ENCODE data around the gene MLLT10. TPM values are rescaled to one million over a fixed set of nuclear protein-coding genes. Genes with fewer than 3 reads are reported as not detected.
A peak's percentile ranks its signal among the peaks of the same experiment; 100 is the strongest.

The MLLT10 gene
- polyA plus RNA-seq, 3 donors from 2014 or later, result 0.81 to 5.1 (median 4.8) TPM

GRCh38 chr10:21496343-21497176 lies 37.5 kb upstream of the MLLT10 start:
- H3K9me3 Mint-ChIP-seq, result peaks cover 0 to 5% (median 0%) of the 10 kb centered on the region in 6 donors
- H3K4me3 Mint-ChIP-seq, result peak overlapping the region; percentile 68 to 90 (median 88)
- H3K27ac Mint-ChIP-seq, result no peak overlapping the region
- H3K27me3 Mint-ChIP-seq (ENCODE audit: low read depth in 3 of 3), result peaks cover 26 to 46% (median 33%) of the 10 kb centered on the region in 3 donors
- peak; percentile 34 to 49 (median 36) for DNase-seq
- H3K4me1 Mint-ChIP-seq, result peaks cover 15 to 31% of the 10 kb centered on the region in 2 donors
- no peaks in the 10 kb centered on the region for H3K36me3 Mint-ChIP-seq

- Mint-ChIP-seq H3K9me3 (peaks cover 0 to 5% (median 0%) of the 10 kb centered on the region in 6 donors), H3K27ac (no peak overlapping the region), H3K4me1 (peaks cover 15 to 31% of the 10 kb centered on the region in 2 donors), H3K4me3 (peak overlapping the region; percentile 42 to 87 (median 77)), H3K27me3 (ENCODE audit: low read depth in 3 of 3) (peaks cover 27 to 47% (median 35%) of the 10 kb centered on the region in 3 donors), H3K36me3 (no peaks in the 10 kb centered on the region)
- peak in 1 of 3 donors; percentile 6 for DNase-seq
Measured at GRCh38 chr10:21497177-21497807, 36.7 kb upstream of the MLLT10 start.

- DNase-seq, result no peak
- Mint-ChIP-seq H3K27ac (no peak overlapping the region), H3K4me3 (peak overlapping the region in 4 of 5 donors; percentile 42 to 87 (median 80)), H3K4me1 (peaks cover 15 to 31% of the 10 kb centered on the region in 2 donors), H3K27me3 (ENCODE audit: low read depth in 3 of 3) (peaks cover 27 to 42% (median 35%) of the 10 kb centered on the region in 3 donors), H3K9me3 (peaks cover 0 to 5% (median 0%) of the 10 kb centered on the region in 6 donors), H3K36me3 (no peaks in the 10 kb centered on the region)
Measured at GRCh38 chr10:21498377-21498776, 35.7 kb upstream of the MLLT10 start.

GRCh38 chr10:21498986-21499385 lies 35.0 kb upstream of the MLLT10 start:
- Mint-ChIP-seq H3K36me3 (no peaks in the 10 kb centered on the region), H3K4me3 (no peak overlapping the region), H3K9me3 (peaks cover 0 to 2% (median 0%) of the 10 kb centered on the region in 6 donors), H3K4me1 (peaks cover 15 to 27% of the 10 kb centered on the region in 2 donors), H3K27me3 (ENCODE audit: low read depth in 3 of 3) (peaks cover 24 to 37% (median 32%) of the 10 kb centered on the region in 3 donors), H3K27ac (no peak overlapping the region)
- DNase-seq, result no peak

- Mint-ChIP-seq H3K4me3 (no peak overlapping the region), H3K36me3 (no peaks in the 10 kb centered on the region), H3K9me3 (peaks cover 0 to 2% (median 0%) of the 10 kb centered on the region in 6 donors), H3K4me1 (peaks cover 10 to 21% of the 10 kb centered on the region in 2 donors), H3K27ac (no peak overlapping the region), H3K27me3 (ENCODE audit: low read depth in 3 of 3) (peaks cover 25 to 37% (median 37%) of the 10 kb centered on the region in 3 donors)
- no peak for DNase-seq
Measured at GRCh38 chr10:21499701-21500577, 34.1 kb upstream of the MLLT10 start.

GRCh38 chr10:21500578-21500910 lies 33.5 kb upstream of the MLLT10 start:
- peaks cover 5 to 15% of the 10 kb centered on the region in 2 donors for H3K4me1 Mint-ChIP-seq
- H3K27me3 Mint-ChIP-seq (ENCODE audit: low read depth in 3 of 3), result peaks cover 22 to 34% (median 32%) of the 10 kb centered on the region in 3 donors
- no peak overlapping the region for H3K4me3 Mint-ChIP-seq
- no peak overlapping the region for H3K27ac Mint-ChIP-seq
- H3K9me3 Mint-ChIP-seq, result no peaks in the 10 kb centered on the region
- DNase-seq, result no peak
- H3K36me3 Mint-ChIP-seq, result no peaks in the 10 kb centered on the region

- DNase-seq, result no peak
- no peak overlapping the region for H3K4me3 Mint-ChIP-seq
- no peaks in the 10 kb centered on the region for H3K36me3 Mint-ChIP-seq
- H3K27ac Mint-ChIP-seq, result no peak overlapping the region
- H3K27me3 Mint-ChIP-seq (ENCODE audit: low read depth in 3 of 3), result peaks cover 21 to 33% (median 32%) of the 10 kb centered on the region in 3 donors
- H3K4me1 Mint-ChIP-seq, result peaks cover 4 to 13% of the 10 kb centered on the region in 2 donors
- H3K9me3 Mint-ChIP-seq, result no peaks in the 10 kb centered on the region
Measured at GRCh38 chr10:21501091-21501490, 32.9 kb upstream of the MLLT10 start.

GRCh38 chr10:21501731-21502347 lies 32.2 kb upstream of the MLLT10 start:
- Mint-ChIP-seq H3K4me3 (no peak overlapping the region), H3K27me3 (ENCODE audit: low read depth in 3 of 3) (peaks cover 23 to 32% (median 30%) of the 10 kb centered on the region in 3 donors), H3K27ac (no peak overlapping the region), H3K9me3 (no peaks in the 10 kb centered on the region), H3K4me1 (peaks cover 3 to 13% of the 10 kb centered on the region in 2 donors), H3K36me3 (no peaks in the 10 kb centered on the region)
- DNase-seq, result no peak

- H3K9me3 Mint-ChIP-seq, result no peaks in the 10 kb centered on the region
- peaks cover 22 to 33% (median 29%) of the 10 kb centered on the region in 3 donors for H3K27me3 Mint-ChIP-seq (ENCODE audit: low read depth in 3 of 3)
- no peak for DNase-seq
- peaks cover 2 to 10% of the 10 kb centered on the region in 2 donors for H3K4me1 Mint-ChIP-seq
- H3K36me3 Mint-ChIP-seq, result no peaks in the 10 kb centered on the region
- H3K4me3 Mint-ChIP-seq, result no peak overlapping the region
- no peak overlapping the region for H3K27ac Mint-ChIP-seq
Measured at GRCh38 chr10:21502348-21502740, 31.7 kb upstream of the MLLT10 start.

GRCh38 chr10:21503542-21503941 lies 30.5 kb upstream of the MLLT10 start:
- Mint-ChIP-seq H3K27me3 (ENCODE audit: low read depth in 3 of 3) (peaks cover 18 to 30% (median 23%) of the 10 kb centered on the region in 3 donors), H3K4me1 (no peaks in the 10 kb centered on the region), H3K27ac (no peak overlapping the region), H3K4me3 (no peak overlapping the region), H3K9me3 (no peaks in the 10 kb centered on the region), H3K36me3 (no peaks in the 10 kb centered on the region)
- DNase-seq, result no peak

- no peaks in the 10 kb centered on the region for H3K36me3 Mint-ChIP-seq
- DNase-seq, result no peak
- H3K27me3 Mint-ChIP-seq (ENCODE audit: low read depth in 3 of 3), result peaks cover 12 to 19% (median 15%) of the 10 kb centered on the region in 3 donors
- H3K4me3 Mint-ChIP-seq, result no peak overlapping the region
- no peak overlapping the region for H3K27ac Mint-ChIP-seq
- H3K4me1 Mint-ChIP-seq, result no peaks in the 10 kb centered on the region
- no peaks in the 10 kb centered on the region for H3K9me3 Mint-ChIP-seq
Measured at GRCh38 chr10:21505711-21506278, 28.2 kb upstream of the MLLT10 start.

GRCh38 chr10:21506351-21506750 lies 27.7 kb upstream of the MLLT10 start:
- no peaks in the 10 kb centered on the region for H3K4me1 Mint-ChIP-seq
- H3K27me3 Mint-ChIP-seq (ENCODE audit: low read depth in 3 of 3), result peaks cover 9 to 19% (median 16%) of the 10 kb centered on the region in 3 donors
- H3K4me3 Mint-ChIP-seq, result no peak overlapping the region
- H3K9me3 Mint-ChIP-seq, result no peaks in the 10 kb centered on the region
- no peaks in the 10 kb centered on the region for H3K36me3 Mint-ChIP-seq
- no peak for DNase-seq
- no peak overlapping the region for H3K27ac Mint-ChIP-seq

GRCh38 chr10:21507150-21507549 lies 26.9 kb upstream of the MLLT10 start:
- Mint-ChIP-seq H3K4me1 (no peaks in the 10 kb centered on the region), H3K27ac (no peak overlapping the region), H3K27me3 (ENCODE audit: low read depth in 3 of 3) (peaks cover 10 to 17% (median 14%) of the 10 kb centered on the region in 3 donors), H3K36me3 (no peaks in the 10 kb centered on the region), H3K4me3 (no peak overlapping the region), H3K9me3 (no peaks in the 10 kb centered on the region)
- no peak for DNase-seq

All from immature natural killer cell (primary cell).